SU-DHL-6 (cell line): ENCODE data around the gene C20orf144.
"Not testable (repeated sequence)": the region's sequence is repeated elsewhere in the genome, so short reads cannot be mapped to it uniquely, and the experiment has no call there.

Source experiments
- H2AFZ ChIP-seq: fragments of 200-600 bp; sonication (generic); 2 replicates; pipeline ENCODE4 v1.6.1; 2014; ENCODE audit warnings: low read depth, mild to moderate bottlenecking, moderate library complexity, mixed read lengths, antibody characterized with exemption, low read length; ENCODE audit not compliant: severe bottlenecking
- H3F3A ChIP-seq: fragments of 200-600 bp; shearing (Covaris generic); 2 replicates; pipeline ENCODE4 v1.6.0; 2016; ENCODE audit warnings: antibody characterized with exemption, mild to moderate bottlenecking; ENCODE audit not compliant: insufficient read depth
- H3K27ac ChIP-seq: fragments of 200-600 bp; sonication (generic); 2 replicates; pipeline ENCODE4 v1.5.1; 2016; ENCODE audit warnings: low read depth, mild to moderate bottlenecking, low read length, moderate library complexity, mixed read lengths
- H3K27me3 ChIP-seq: fragments of 200-600 bp; sonication (generic), shearing (Covaris generic); 2 replicates; pipeline ENCODE4 v1.6.0; 2014; ENCODE audit warnings: mild to moderate bottlenecking, low read length
- H3K36me3 ChIP-seq: fragments of 200-600 bp; sonication (generic); 2 replicates; pipeline ENCODE4 v1.6.1; 2014; ENCODE audit warnings: mild to moderate bottlenecking, low read length, mixed read lengths
- H3K4me2 ChIP-seq: fragments of 300-600, 200-600 bp; shearing (Covaris generic), sonication (generic); 2 replicates; pipeline ENCODE4 v1.6.0; 2014; ENCODE audit warnings: low read length, low read depth, mild to moderate bottlenecking; ENCODE audit not compliant: poor library complexity, severe bottlenecking
- H3K4me3 ChIP-seq: fragments of 200-600 bp; sonication (generic); 2 replicates; pipeline ENCODE4 v1.5.1; 2014; ENCODE audit warnings: antibody characterized with exemption, low read length, mild to moderate bottlenecking, mixed read lengths; ENCODE audit not compliant: insufficient read depth, poor library complexity, severe bottlenecking
- H3K79me2 ChIP-seq: fragments of 200-600 bp; sonication (generic); 2 replicates; pipeline ENCODE4 v1.6.1; 2014; ENCODE audit warnings: mild to moderate bottlenecking, low read length, moderate library complexity; ENCODE audit not compliant: insufficient read depth
- H3K9ac ChIP-seq: fragments of 200-600 bp; sonication (generic); 2 replicates; pipeline ENCODE4 v1.7.0; 2014; ENCODE audit warnings: mild to moderate bottlenecking, low read length
- H3K9me2 ChIP-seq: fragments of 200-600 bp; sonication (generic); replicated peaks from 2 replicates; pipeline ENCODE4 v1.6.1; 2014; ENCODE audit warnings: low read length; ENCODE audit not compliant: insufficient read depth
- H3K9me3 ChIP-seq: fragments of 200-600 bp; sonication (generic); 2 replicates; pipeline ENCODE4 v1.6.1; 2014; ENCODE audit warnings: low read length, mixed read lengths; ENCODE audit not compliant: insufficient read depth
- H4K20me1 ChIP-seq: fragments of 200-600 bp; sonication (generic); 2 replicates; pipeline ENCODE4 v1.6.1; 2014; ENCODE audit warnings: low read depth, mild to moderate bottlenecking, antibody characterized with exemption, low read length, moderate library complexity, mixed read lengths
- CTCF ChIP-seq: fragments of 200-600 bp; sonication (generic); IDR thresholded peaks from one replicate; pipeline ENCODE4 v1.5.1; 2017; ENCODE audit warnings: antibody characterized with exemption, mild to moderate bottlenecking, low read length, moderate library complexity; ENCODE audit not compliant: insufficient read depth, poor library complexity, severe bottlenecking
- EZH2phosphoT487 ChIP-seq: fragments of 200-600 bp; sonication (generic), shearing (Covaris generic); conservative IDR thresholded peaks from 2 replicates; pipeline ENCODE4 v1.6.1; 2018; ENCODE audit warnings: mild to moderate bottlenecking, antibody characterized with exemption, low read length, moderate library complexity, mixed read lengths

Gene C20orf144

DNA sequence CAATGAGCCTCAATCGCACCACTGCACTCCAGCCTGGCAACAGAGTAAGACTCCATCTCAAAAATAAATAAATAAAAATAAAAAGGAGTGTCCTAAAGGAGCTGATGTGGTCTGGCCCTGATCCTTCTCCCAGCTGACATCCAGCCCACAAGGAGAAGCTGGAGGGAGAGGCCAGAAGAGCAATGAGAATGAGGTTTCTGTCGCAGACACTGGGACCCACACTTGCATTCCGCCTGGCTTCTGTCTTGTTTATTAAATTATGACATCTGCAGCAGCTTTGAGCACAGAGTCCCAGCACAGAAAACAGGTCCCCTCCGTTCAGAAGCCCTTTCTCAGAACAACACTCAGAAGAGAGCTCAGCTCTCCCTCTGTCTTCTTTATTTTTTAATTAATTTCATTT, 34.3 kb downstream of the C20orf144 start:
- TF ChIP-seq EZH2phosphoT487 (no peak), CTCF (no peak)
- Histone ChIP-seq H3K27ac (no peak overlapping the region), H3K79me2 (no peaks in the 10 kb centered on the region), H3F3A (no peaks in the 10 kb centered on the region), H3K9me3 (no peaks in the 10 kb centered on the region), H3K4me2 (no peak overlapping the region), H3K4me3 (no peak overlapping the region), H3K27me3 (no peaks in the 10 kb centered on the region), H3K36me3 (no peaks in the 10 kb centered on the region), H3K9me2 (no peaks in the 10 kb centered on the region), H4K20me1 (no peaks in the 10 kb centered on the region), H2AFZ (no peak overlapping the region), H3K9ac (no peak overlapping the region)

DNA sequence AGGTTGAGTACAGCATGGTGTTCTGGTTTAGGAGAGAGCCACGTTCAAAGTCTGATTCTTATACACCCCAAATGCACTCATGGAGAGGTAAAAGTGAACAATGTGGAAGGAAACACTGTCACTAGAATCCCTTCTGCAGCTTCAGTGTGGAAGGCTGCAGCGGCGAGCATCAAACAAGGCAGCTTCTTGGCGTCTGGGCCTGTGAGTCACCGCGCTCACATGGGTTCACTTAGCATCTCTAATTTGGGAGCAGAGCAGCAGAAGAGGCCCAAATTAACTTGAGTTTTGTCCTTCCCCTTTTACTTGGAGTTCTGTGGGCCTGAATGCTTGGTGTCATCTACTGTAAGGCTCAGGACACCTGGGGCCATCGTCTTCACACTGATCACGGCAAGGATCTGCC, 35.0 kb downstream of the C20orf144 start:
- Histone ChIP-seq H3K9me2 (no peaks in the 10 kb centered on the region), H3K36me3 (no peaks in the 10 kb centered on the region), H3K9ac (no peak overlapping the region), H3K79me2 (no peaks in the 10 kb centered on the region), H3K4me3 (no peak overlapping the region), H4K20me1 (no peaks in the 10 kb centered on the region), H3K27me3 (no peaks in the 10 kb centered on the region), H3K9me3 (no peaks in the 10 kb centered on the region), H3K27ac (no peak overlapping the region), H2AFZ (no peak overlapping the region), H3K4me2 (no peak overlapping the region), H3F3A (no peaks in the 10 kb centered on the region)
- TF ChIP-seq EZH2phosphoT487 = no peak

GRCh38 chr20:33698966-33699365, 36.8 kb downstream of the C20orf144 start:
- not testable (repeated sequence) for H3K4me3 ChIP-seq, H3K4me2 ChIP-seq, H3K79me2 ChIP-seq, H3K27ac ChIP-seq, H3K36me3 ChIP-seq, H3K27me3 ChIP-seq, H2AFZ ChIP-seq, H3K9me3 ChIP-seq, H4K20me1 ChIP-seq, H3K9me2 ChIP-seq, H3K9ac ChIP-seq, H3F3A ChIP-seq

- not testable (repeated sequence) for H3K9me2 ChIP-seq, H2AFZ ChIP-seq, H3F3A ChIP-seq, H3K27me3 ChIP-seq, H3K79me2 ChIP-seq, H3K4me2 ChIP-seq, H3K9ac ChIP-seq, H4K20me1 ChIP-seq, H3K4me3 ChIP-seq, H3K9me3 ChIP-seq, H3K36me3 ChIP-seq, H3K27ac ChIP-seq
These were observed 38.7 kb downstream of the C20orf144 start for GRCh38 chr20:33700696-33701441.
